Esophagus squamous epithelium (tissue), 4 donors: ENCODE results near the gene UTP11.
A peak's percentile ranks its signal among the peaks of the same experiment; 100 is the strongest.

ENCODE experiments used
- POLR2A ChIP-seq, 4 donors: fragments of 450-650 bp; IDR thresholded peaks; one replicate each; pipeline ENCODE4 v1.6.1; 2017; ENCODE audit warnings: antibody characterized with exemption in 4 of 4, mild to moderate bottlenecking in 4 of 4, moderate library complexity in 3 of 4
- TF ChIP-seq, protein P1 (sequence below), 6 experiments: fragments of 450-650 bp in 4 of 6; fragments of 200-600 bp in 2 of 6; sonication (generic) in 2 of 6; IDR thresholded peaks; one replicate each; pipeline ENCODE4 v1.5.1; 2016 to 2019; ENCODE audit warnings: antibody characterized with exemption in 6 of 6, mild to moderate bottlenecking in 4 of 6, moderate library complexity in 4 of 6

DNA sequence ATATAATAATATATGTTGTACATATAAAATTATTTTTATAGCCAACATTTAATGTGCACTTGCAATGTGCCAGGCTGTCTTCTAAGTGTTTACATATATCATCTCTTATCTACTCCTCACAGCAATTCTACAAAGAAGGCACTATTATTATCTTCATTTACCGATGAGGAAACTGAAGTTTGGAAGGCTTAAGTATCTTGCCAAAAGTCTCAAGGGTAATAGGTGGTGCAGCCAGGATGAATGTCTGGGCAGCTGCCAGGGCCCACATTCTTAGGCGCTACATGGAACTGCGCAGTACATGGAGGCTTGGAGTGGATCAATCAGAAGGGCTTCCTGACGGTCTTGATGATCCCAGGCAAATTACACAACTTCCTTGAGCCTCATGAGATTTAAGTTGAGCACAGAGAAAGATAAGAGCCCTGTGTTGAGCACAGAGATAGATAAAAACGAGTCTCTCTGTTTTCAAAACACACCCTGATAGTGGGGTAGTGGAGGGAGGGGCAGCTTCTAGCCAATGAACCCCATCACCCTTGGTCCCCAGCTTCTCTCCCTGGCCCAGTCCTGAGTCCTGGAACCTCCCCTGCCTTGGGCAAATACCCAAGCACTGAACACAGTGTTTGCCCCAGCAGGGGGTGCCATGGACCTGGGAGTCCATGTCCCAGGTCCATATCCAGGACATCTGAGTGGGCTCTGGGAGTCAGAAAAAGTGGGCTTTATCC, 24.8 kb downstream of the UTP11 start:
- TF ChIP-seq, protein P1, sequence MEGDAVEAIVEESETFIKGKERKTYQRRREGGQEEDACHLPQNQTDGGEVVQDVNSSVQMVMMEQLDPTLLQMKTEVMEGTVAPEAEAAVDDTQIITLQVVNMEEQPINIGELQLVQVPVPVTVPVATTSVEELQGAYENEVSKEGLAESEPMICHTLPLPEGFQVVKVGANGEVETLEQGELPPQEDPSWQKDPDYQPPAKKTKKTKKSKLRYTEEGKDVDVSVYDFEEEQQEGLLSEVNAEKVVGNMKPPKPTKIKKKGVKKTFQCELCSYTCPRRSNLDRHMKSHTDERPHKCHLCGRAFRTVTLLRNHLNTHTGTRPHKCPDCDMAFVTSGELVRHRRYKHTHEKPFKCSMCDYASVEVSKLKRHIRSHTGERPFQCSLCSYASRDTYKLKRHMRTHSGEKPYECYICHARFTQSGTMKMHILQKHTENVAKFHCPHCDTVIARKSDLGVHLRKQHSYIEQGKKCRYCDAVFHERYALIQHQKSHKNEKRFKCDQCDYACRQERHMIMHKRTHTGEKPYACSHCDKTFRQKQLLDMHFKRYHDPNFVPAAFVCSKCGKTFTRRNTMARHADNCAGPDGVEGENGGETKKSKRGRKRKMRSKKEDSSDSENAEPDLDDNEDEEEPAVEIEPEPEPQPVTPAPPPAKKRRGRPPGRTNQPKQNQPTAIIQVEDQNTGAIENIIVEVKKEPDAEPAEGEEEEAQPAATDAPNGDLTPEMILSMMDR (IDR thresholded peaks at IDR 0.05): peak in 1 of 6 experiments; percentile 35
- no peak for TF ChIP-seq POLR2A (IDR thresholded peaks at IDR 0.05)
